Measurements from ENCODE around the gene GMPPB. TPM values are rescaled to one million over a fixed set of nuclear protein-coding genes. Genes with fewer than 3 reads are reported as not detected.

Gene GMPPB
- polyA plus RNA-seq, 1 donor (not counting 4 experiments of a cell fraction or from before 2014, with no cell fraction given) = 17.4 TPM

GRCh38 chr3:49720855-49721595, 2.7 kb downstream of the GMPPB start:
- peaks cover 14% of the 10 kb centered on the region for H4K20me1 ChIP-seq (ENCODE audit: control insufficient read depth, extremely low read depth, insufficient read depth, low read length)
- DNase-seq (ENCODE audit: low read depth, low spot score) (no peak), FAIRE-seq (no peak)
- H3K79me2 ChIP-seq (ENCODE audit: control insufficient read depth, insufficient read depth, low read length) = peaks cover 17% of the 10 kb centered on the region
- no peak overlapping the region for H3K9ac ChIP-seq (ENCODE audit: control insufficient read depth, extremely low read depth, insufficient read depth, low read length)
- H3K9me3 ChIP-seq (ENCODE audit: control insufficient read depth, low read depth, low read length) = no peaks in the 10 kb centered on the region
- no peak overlapping the region for H3K4me3 ChIP-seq (ENCODE audit: control insufficient read depth in 2 of 3, extremely low read depth in 1 of 3, insufficient read depth in 2 of 3, low read depth in 1 of 3, low read length in 3 of 3)
- H3K27me3 ChIP-seq (ENCODE audit: control insufficient read depth, extremely low read depth, insufficient read depth, low read length) = no peaks in the 10 kb centered on the region
- H3K4me1 ChIP-seq (ENCODE audit: control insufficient read depth, extremely low read depth, insufficient read depth, low read length) = peaks cover 28% of the 10 kb centered on the region
- no peak overlapping the region for H3K4me2 ChIP-seq (ENCODE audit: control insufficient read depth, extremely low read depth, insufficient read depth, low read depth, low read length)
- no peaks in the 10 kb centered on the region for H3K9me1 ChIP-seq (ENCODE audit: control insufficient read depth, extremely low read depth, insufficient read depth, low read length)
- dilution Hi-C loops (cut with MboI; ENCODE audit: extremely low pct_ligation_motif_present, low sequenced_read_pairs) = no loop called here
- H3K36me3 ChIP-seq (ENCODE audit: control insufficient read depth in 2 of 2, extremely low read depth in 1 of 2, insufficient read depth in 2 of 2, low read length in 2 of 2) = peaks cover 13 to 26% of the 10 kb centered on the region in 2 experiments
- TF ChIP-seq EZH2 (IDR thresholded peaks at IDR 0.05; ENCODE audit: low read length) = no peak
- TF ChIP-seq CTCF (optimal IDR thresholded peaks at IDR 0.05 in 1 of 3, IDR thresholded peaks at IDR 0.05 in 1 of 3, conservative IDR thresholded peaks at IDR 0.05 in 1 of 3; ENCODE audit: extremely low read depth in 1 of 3, insufficient read depth in 2 of 3, low read length in 3 of 3) = no peak
- no peak overlapping the region for H3K27ac ChIP-seq (ENCODE audit: control insufficient read depth, insufficient read depth, low read length)
- no peak overlapping the region for H2AFZ ChIP-seq (ENCODE audit: control insufficient read depth, low read length)

DNA sequence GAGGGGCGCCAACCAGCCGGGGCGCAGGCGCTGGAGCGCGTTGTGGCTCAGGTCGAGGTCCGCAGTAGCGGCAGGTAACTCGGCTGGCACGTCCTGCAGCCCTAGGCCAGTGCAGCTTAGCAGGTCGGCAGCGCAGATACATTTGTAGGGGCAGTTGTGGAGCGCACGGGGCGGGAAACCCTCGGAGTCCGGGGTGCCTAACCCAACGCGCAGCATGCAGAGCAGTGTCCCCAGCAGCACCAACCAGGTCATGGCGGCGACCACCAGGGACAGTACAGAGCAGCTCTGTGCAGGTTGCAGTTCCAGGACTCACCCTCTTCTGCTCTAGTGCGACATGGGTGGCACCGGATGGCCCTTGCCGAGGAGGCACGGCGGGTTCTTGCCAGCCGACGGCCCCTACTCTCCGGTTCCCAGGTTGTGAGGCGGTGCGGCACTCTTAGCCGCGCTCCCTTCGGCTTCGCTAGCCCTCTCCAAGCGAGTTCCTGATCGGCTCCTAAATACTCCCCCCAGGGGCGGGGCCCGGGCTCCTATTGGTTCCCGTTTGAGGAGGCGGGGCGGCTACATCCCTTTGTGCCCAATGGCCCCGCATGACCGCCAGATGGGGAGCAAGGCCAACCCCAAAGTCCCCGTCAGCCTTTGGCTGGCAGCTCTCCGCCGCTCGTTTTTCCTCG, 4.4 kb downstream of the GMPPB start, which contains the start of gene AMIGO3:
Gene AMIGO3, minus strand, starts transcription at position 471 of the 671 bp plus-strand sequence. Its CDS starts 219 bp downstream, at position 252.
- H3K9ac ChIP-seq (ENCODE audit: control insufficient read depth, extremely low read depth, insufficient read depth, low read length) = no peak within 1 kb of the TSS
- H3K27ac ChIP-seq (ENCODE audit: control insufficient read depth, insufficient read depth, low read length) = no peak within 1 kb of the TSS
- FAIRE-seq = no peak
- H3K4me2 ChIP-seq (ENCODE audit: control insufficient read depth, extremely low read depth, insufficient read depth, low read depth, low read length) = peak within 1 kb of the TSS; percentile 83
- H3K9me3 ChIP-seq (ENCODE audit: control insufficient read depth, low read depth, low read length) = no peaks in the 10 kb centered on the region
- dilution Hi-C loops (cut with MboI; ENCODE audit: extremely low pct_ligation_motif_present, low sequenced_read_pairs) = no loop called here
- peaks cover 14% of the 10 kb centered on the region for H4K20me1 ChIP-seq (ENCODE audit: control insufficient read depth, extremely low read depth, insufficient read depth, low read length)
- peak within 1 kb of the TSS; percentile 19 to 51 (median 40) for H3K4me3 ChIP-seq (ENCODE audit: control insufficient read depth in 2 of 3, extremely low read depth in 1 of 3, insufficient read depth in 2 of 3, low read depth in 1 of 3, low read length in 3 of 3)
- H3K4me1 ChIP-seq (ENCODE audit: control insufficient read depth, extremely low read depth, insufficient read depth, low read length) = peaks cover 25% of the 10 kb centered on the region
- DNase-seq (ENCODE audit: low read depth, low spot score) = peak; percentile 46
- no peak for TF ChIP-seq EZH2 (IDR thresholded peaks at IDR 0.05; ENCODE audit: low read length)
- peak in 2 of 3 experiments; percentile 37 to 45 for TF ChIP-seq CTCF (optimal IDR thresholded peaks at IDR 0.05 in 1 of 3, IDR thresholded peaks at IDR 0.05 in 1 of 3, conservative IDR thresholded peaks at IDR 0.05 in 1 of 3; ENCODE audit: extremely low read depth in 1 of 3, insufficient read depth in 2 of 3, low read length in 3 of 3)
- peaks cover 23% of the 10 kb centered on the region in 2 experiments for H3K36me3 ChIP-seq (ENCODE audit: control insufficient read depth in 2 of 2, extremely low read depth in 1 of 2, insufficient read depth in 2 of 2, low read length in 2 of 2)
- H3K79me2 ChIP-seq (ENCODE audit: control insufficient read depth, insufficient read depth, low read length) = peaks cover 17% of the 10 kb centered on the region
- H3K27me3 ChIP-seq (ENCODE audit: control insufficient read depth, extremely low read depth, insufficient read depth, low read length) = no peaks in the 10 kb centered on the region
- H3K9me1 ChIP-seq (ENCODE audit: control insufficient read depth, extremely low read depth, insufficient read depth, low read length) = no peaks in the 10 kb centered on the region
- H2AFZ ChIP-seq (ENCODE audit: control insufficient read depth, low read length) = no peak within 1 kb of the TSS

Data from keratinocyte (primary cell).